ENCODE data around the gene ARMC2.
"Not testable (repeated sequence)": the region's sequence is repeated elsewhere in the genome, so short reads cannot be mapped to it uniquely, and the experiment has no call there.

The ARMC2 gene

DNA sequence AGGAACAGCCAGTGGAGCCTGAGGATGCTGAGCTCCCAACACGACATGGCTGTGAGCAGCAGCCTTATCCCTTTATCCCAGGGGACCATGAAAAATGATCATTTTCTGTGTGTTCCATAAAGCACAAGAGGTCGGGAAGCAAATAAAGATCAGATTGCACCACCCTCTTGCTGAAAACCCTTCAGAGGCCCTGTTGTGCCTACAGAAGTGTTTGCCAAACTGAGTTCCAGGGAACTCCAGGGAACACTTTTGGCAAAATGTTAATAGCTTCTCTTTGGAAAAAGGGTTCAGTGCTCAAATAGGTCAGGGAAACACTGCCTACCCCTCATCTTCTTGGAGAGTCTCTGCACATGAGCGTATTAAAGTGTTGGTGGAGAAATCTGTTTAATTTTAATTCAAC, 24.4 kb downstream of the ARMC2 start:
- DNase-seq = no peak

DNA sequence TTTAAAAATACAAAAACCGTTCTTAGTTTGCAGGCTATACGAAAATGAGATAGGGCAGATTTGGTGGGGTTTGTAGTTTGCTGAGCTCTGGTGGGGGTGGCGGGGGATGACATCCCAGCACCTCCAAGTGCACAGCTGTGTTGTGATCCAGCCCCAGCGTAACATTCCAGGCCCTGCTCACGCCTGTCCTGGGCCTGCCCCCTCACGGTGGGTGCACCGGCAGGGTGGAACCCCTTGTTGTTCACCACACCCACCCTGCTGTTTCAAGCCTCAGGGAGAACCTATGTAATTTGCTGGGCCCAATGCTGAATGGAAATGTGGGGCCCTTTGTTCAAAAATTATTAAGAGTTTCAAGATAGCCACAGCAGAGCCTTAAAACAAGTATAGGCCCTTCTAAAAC, 25.0 kb downstream of the ARMC2 start:
- no peak for DNase-seq

DNA sequence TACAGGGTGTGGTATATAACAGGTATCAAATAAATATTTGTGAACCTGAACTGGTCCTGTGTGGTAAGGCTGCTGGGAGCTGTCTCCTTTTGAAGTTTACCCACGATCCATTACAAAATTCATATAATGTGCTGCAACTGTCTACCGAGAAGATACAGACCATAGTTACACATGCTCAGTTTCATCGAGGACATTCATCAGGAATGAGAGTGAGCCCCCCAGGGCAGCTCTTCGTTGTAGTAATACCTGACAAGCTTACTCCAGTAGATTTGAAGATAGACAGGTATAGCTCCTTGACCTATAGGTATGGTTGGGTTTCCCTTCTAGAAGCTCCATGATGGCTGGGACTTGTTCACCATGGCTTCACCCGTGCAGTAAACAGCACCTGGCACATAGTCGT, 25.7 kb downstream of the ARMC2 start:
- no peak for DNase-seq

DNA sequence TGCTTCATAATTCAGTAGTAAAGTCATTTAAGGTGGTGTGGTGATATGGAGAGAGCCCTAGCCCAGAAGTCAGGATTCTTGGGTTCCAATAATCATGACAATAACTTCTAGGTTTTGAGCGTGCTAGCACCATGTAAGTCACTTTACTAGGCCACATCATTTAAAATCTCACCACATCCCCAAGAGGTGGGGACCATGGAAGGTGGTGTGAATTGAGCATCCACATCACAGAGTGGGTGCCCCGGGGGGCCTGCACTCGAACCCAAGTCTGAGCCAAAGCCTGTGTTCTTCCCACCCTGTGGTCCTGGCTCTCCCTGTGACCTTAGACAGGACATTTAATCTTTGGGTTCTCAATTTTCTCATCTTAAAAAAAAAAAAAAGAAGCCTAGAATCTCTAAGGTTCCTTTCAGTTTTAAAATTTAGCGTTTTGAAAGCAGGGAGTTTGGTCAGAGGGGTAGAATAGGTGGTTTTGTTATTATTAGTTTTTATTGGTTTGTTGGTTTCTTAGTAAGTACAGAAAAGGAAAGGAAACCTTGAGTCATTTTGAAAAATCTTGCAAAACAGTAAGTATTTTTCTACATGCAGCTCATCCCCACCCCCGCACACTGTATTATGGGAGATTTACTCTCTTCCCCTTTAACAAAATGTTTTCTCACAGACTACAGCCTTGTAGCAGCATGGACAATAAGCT, 26.4 kb downstream of the ARMC2 start:
- DNase-seq = peak; percentile 54

DNA sequence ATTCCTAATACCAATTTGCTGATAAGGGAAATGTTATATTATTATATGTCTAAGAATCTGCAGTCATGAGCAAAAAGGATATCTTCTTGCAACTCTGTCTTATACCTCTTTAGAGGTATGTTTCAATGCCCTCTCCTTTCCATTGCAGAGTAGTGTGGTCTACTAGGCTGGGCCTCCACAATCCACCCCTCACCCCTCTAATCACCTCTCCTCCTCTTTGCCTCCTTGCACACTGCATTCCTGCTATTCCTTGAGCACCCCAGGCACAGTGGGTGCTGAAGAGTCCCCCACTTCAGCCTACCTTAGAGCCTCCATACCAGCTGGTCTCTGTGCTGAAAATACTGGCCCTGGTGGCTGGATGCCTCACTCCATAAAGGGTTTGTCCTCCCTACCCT, 26.9 kb downstream of the ARMC2 start:
- DNase-seq = no peak

GRCh38 chr6:108877046-108877751, 29.0 kb downstream of the ARMC2 start:
- no peak for DNase-seq

DNA sequence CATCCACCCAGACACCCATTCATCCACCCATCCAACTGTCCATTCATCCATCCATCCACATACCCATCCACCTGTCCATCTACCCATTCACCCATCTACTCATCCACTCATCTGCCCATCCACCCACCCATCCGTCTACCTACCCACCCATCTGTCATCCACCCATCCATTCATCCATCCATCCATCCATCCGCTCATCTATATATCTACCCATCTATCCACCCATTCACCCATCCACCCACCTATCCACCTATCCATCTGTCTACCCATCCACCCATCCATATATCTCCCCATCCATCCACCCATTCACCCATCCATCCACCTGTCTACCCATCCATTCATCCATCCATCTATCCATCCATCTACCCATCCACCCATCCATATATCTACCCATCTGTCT, 30.7 kb downstream of the ARMC2 start:
- no peak for DNase-seq

DNA sequence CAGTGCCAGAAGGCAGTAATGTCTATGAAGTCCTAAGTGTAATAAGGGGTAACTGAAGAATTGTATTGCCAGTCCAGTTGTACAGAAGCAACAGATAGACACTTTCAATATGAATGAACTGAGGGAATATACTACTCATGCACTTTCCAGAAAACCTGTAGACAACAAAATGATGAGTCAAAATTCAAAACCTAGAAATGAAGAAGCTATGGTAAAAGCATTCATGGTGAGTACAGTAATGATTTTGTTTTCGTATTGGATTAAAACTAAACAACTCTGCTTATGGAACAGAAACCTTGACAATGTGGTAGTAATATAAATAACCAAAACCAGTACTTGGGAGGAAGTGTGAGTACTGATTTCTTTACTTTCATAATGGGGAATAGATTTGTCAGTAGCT, 35.0 kb downstream of the ARMC2 start:
- DNase-seq = no peak

DNA sequence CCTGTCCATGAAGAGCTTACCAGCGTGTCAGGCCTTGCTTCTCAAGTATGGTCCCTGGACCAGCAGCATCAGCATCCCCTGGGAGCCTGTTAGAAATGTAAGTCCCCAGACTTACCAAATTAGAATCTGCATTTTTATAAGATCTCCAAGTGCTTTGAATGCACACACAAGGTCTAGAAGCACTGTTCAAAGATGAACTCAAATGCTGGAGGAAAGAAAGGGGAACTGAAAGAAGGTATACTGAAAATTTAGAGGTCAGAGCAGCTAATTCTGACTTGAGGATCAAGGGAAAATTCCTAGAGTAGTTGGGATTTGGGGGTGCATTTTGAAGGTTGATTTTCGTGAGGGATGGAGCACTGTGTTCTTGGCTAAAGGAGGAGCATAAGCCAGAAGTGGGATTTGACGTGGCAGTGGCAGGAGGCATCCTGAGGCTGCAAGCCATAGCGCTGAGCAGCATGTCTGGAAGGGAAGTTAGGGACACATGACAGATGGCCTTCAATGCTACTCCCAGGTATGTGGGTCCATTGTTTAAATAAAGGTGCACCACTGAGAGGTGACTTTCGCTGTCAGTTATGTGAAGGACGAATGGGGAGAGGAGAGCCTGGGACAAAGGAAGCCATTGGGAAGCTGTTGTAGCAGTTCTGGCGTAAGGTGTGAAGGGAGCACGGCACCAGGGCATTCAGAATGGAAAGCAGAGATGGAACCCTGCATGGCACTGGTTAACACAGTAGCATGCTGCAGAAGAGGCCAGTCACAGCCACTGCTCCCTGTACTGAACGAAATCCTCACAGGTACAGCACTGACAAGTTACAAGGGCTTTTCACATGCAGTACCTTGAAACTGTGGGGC, 36.2 kb downstream of the ARMC2 start:
- DNase-seq = no peak

DNA sequence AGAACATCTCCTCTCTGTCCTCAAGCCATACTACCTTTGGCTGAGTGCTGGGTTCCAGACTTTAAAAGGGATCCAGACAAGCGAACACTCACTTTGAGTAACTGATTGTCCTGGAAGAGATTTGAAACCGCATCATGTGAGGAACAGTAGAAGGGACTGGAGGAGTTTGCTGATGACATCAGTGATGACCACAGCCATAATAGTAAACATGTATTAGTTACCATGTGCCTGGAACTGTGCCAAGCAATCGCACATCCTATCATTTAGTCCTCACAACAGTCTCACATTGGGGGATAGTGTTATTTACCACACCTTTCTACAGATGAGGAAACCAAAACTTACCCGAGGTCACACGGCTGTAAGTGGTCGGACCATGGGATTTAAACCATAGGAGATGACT, 39.8 kb downstream of the ARMC2 start:
- DNase-seq = no peak

- no peak for DNase-seq
Measured at GRCh38 chr6:108888745-108889144, 40.5 kb downstream of the ARMC2 start.

GRCh38 chr6:108890898-108891297, 42.7 kb downstream of the ARMC2 start:
- DNase-seq = not testable (repeated sequence)

DNA sequence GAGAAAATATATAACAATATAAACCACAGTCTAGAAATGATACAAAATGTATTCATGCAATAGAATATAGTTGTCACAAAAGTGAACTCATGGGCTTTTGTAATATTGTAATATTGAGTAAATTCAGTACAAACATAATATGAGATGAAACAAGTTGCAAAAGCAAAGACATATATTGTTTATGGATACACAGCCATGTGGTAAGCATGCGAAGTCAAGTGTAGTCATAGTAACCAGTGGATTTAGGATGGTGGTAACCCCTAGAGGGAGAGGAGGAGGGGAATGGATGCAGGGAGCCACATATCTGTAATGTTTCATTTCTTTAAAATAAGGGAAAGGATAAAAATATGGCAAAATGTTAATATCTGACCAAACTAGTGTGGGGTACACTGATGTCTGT, 47.3 kb downstream of the ARMC2 start:
- no peak for DNase-seq

- DNase-seq = no peak
Measured at GRCh38 chr6:108896111-108896661, 48.0 kb downstream of the ARMC2 start.

- no peak for DNase-seq
Measured at GRCh38 chr6:108897371-108897770, 49.1 kb downstream of the ARMC2 start.

GRCh38 chr6:108902382-108902792, 54.2 kb downstream of the ARMC2 start:
- no peak for DNase-seq

DNA sequence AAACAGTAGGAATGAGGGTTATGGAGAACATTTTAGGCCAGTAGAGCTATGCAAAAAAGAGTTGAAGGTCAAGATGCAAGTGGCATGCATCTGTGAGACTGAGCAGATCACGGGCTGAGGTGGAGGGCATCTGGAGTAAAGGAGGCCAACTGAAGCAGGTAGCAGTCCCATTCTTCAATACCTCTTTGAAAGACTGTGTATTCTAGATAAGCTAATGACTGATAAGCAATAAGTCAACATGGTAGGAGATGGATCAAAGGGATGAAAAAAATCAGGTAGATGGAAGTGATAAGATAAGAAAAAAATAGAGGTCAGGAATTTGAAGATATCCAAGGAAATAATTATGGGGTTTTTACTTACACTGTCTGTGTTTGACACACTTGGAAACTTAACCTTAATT, 55.6 kb downstream of the ARMC2 start:
- DNase-seq = no peak

- DNase-seq = no peak
Measured at GRCh38 chr6:108904741-108905140, 56.5 kb downstream of the ARMC2 start.

GRCh38 chr6:108914235-108915022, 66.2 kb downstream of the ARMC2 start:
- DNase-seq = peak; percentile 30

DNA sequence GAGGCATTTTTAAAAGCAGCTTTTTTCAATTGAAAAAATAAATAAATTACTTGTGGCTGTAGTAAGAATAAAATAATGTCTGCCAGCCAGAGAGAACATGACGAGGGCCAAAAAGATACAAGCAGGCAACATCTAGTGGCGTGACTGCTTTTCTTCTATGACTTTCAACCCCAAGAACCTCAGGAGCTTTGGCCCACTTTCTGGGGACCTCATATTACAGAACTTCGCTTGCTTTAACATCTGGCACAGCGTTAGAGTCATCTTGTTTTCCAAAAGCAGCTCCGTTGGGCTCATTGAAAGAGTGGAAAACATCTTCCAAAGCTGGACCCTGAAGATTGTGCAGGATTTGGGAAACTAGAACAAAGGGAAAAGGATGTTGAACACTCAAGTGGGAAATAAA, 67.0 kb downstream of the ARMC2 start:
- no peak for DNase-seq

- no peak for DNase-seq
Measured at GRCh38 chr6:108916026-108916686, 67.9 kb downstream of the ARMC2 start.

- no peak for DNase-seq
Measured at GRCh38 chr6:108920751-108921150, 72.5 kb downstream of the ARMC2 start.

Data from stimulated activated CD4-positive, alpha-beta T cell treated with anti-CD3 and anti-CD28 coated beads, Interleukin-4, amount 100 ng/mL, for 1 hour (primary cell).